Panc1 (cell line): ENCODE data around the gene MET. TPM values are rescaled to one million over a fixed set of nuclear protein-coding genes. Genes with fewer than 3 reads are reported as not detected.

Source experiments
- ATAC-seq: fragments of 200-7000 bp; cut with Tn5 transposase; 2 replicates; pipeline ENCODE4 v1.9.1; 2020; ENCODE audit warnings: mild to moderate bottlenecking, moderate library complexity
- BruUV-seq: library from RNA; stranded (reverse); fragments of 400-500 nt; replicated peaks from 2 replicates; lab custom pipeline; 2021; lab: Mats Ljungman, UMichigan
- CTCF ChIA-PET: fragments of 300-600 bp; sonication (Branson Sonifier 250); formaldehyde crosslinking; loops from one replicate; lab custom pipeline; 2022; ENCODE audit warnings: antibody characterized with exemption; lab: Charles Lee
- POLR2A ChIA-PET: fragments of 300-600 bp; sonication (Branson Sonifier 250); formaldehyde crosslinking; loops from one replicate; lab custom pipeline; 2022; ENCODE audit warnings: antibody characterized with exemption; lab: Charles Lee
- DNase-seq: peaks from one replicate; pipeline ENCODE4 v3.0.0-alpha.2; 2010; ENCODE audit warnings: low read depth, low spot score
- H3K27ac ChIP-seq: 2 replicates; pipeline ENCODE4 v1.5.1; 2011; ENCODE audit warnings: mild to moderate bottlenecking, low read length, inconsistent platforms
- H3K27me3 ChIP-seq: fragments of 200-500 bp; sonication (Bioruptor generic); 2 replicates; pipeline ENCODE4 v1.6.0; 2014; ENCODE audit warnings: low read length, inconsistent platforms; ENCODE audit not compliant: control insufficient read depth, insufficient read depth
- H3K36me3 ChIP-seq: fragments of 200-500 bp; sonication (Bioruptor generic); 2 replicates; pipeline ENCODE4 v1.5.1; 2014; ENCODE audit warnings: inconsistent platforms, mild to moderate bottlenecking, low read length, moderate library complexity; ENCODE audit not compliant: control insufficient read depth, insufficient read depth
- H3K4me1 ChIP-seq: 2 replicates; pipeline ENCODE4 v1.5.1; 2011; ENCODE audit warnings: inconsistent platforms, mild to moderate bottlenecking, low read length, moderate library complexity; ENCODE audit not compliant: control insufficient read depth, insufficient read depth
- H3K4me3 ChIP-seq, 2 experiments: 2 replicates each; pipeline ENCODE4 v1.5.1; 2011 to 2012; ENCODE audit warnings: low read depth in 2 of 2, low read length in 2 of 2, mild to moderate bottlenecking in 2 of 2, inconsistent platforms in 1 of 2, moderate library complexity in 1 of 2
- H3K9me3 ChIP-seq: fragments of 200-500 bp; sonication (Bioruptor generic); 2 replicates; pipeline ENCODE4 v1.5.1; 2014; ENCODE audit warnings: low read depth, mild to moderate bottlenecking, inconsistent platforms, low read length, moderate library complexity; ENCODE audit not compliant: control insufficient read depth, insufficient read depth
- CTCF ChIP-seq: fragments of 450-650 bp; IDR thresholded peaks from 2 replicates; pipeline ENCODE4 v1.5.1; 2017; ENCODE audit warnings: mild to moderate bottlenecking
- POLR2AphosphoS5 ChIP-seq: IDR thresholded peaks from 2 replicates; pipeline ENCODE4 v1.6.1; 2012; ENCODE audit warnings: mild to moderate bottlenecking, low read depth, low read length, moderate library complexity
- REST ChIP-seq, 2 experiments: IDR thresholded peaks; 2 replicates each; pipeline ENCODE4 v1.6.1; 2011 to 2012; ENCODE audit warnings: low read depth in 2 of 2, control low read depth in 1 of 2, low read length in 1 of 2, mild to moderate bottlenecking in 1 of 2, moderate library complexity in 1 of 2; ENCODE audit not compliant: insufficient read depth in 1 of 2
- SIN3A ChIP-seq: IDR thresholded peaks from 2 replicates; pipeline ENCODE4 v1.6.1; 2012; ENCODE audit warnings: low read depth, mild to moderate bottlenecking, low read length, moderate library complexity, borderline replicate concordance; ENCODE audit not compliant: insufficient read depth
- TCF7L2 ChIP-seq: IDR thresholded peaks from 2 replicates; pipeline ENCODE4 v1.6.1; 2011; ENCODE audit warnings: mild to moderate bottlenecking, low read depth, low read length, inconsistent platforms
- in situ Hi-C: cut with HindIII; loops from 2 replicates; pipeline ENCODE4 v1.10.0; 2016; ENCODE audit warnings: low sequenced_read_pairs, low pct_unique_long_range_greater_than_20kb
- intact Hi-C: fragments of 100-400 bp; cut with micrococcal nuclease; formaldehyde crosslinking; loops from one replicate; pipeline ENCODE4 v1.10.0; 2022; ENCODE audit not compliant: unreplicated experiment
- total RNA-seq: library from RNA; stranded (reverse); gene quantifications from one replicate; pipeline ENCODE4 v1.2.1, GENCODE V29; 2021; ENCODE audit not compliant: unreplicated experiment

The MET gene
- total RNA-seq, 1 experiment from 2014 or later: 103 TPM

- in situ Hi-C loops (no loop called here), intact Hi-C loops (no loop called here)
- Histone ChIP-seq H3K36me3 (peaks cover 7% of the 10 kb centered on the region; the same call in 1 of the 2 replicates), H3K4me3 (no peak overlapping the region), H3K4me1 (no peaks in the 10 kb centered on the region; the same call in 1 of the 2 replicates), H3K9me3 (no peaks in the 10 kb centered on the region), H3K27ac (no peak overlapping the region), H3K27me3 (no peaks in the 10 kb centered on the region)
- TF ChIP-seq REST (IDR thresholded peaks at IDR 0.05; ENCODE audit: insufficient read depth in 1 of 2, low read depth in 2 of 2, low read length in 1 of 2) (no peak), POLR2AphosphoS5 (no peak), CTCF (no peak), TCF7L2 (no peak), SIN3A (no peak)
- BruUV-seq: no TSS peak
- DNase-seq: no peak
- POLR2A ChIA-PET: no interaction called here
- ATAC-seq: no peak
- CTCF ChIA-PET: no interaction called here
Observed at GRCh38 chr7:116740755-116741462, 68.9 kb downstream of the MET start.

GRCh38 chr7:116741625-116742316 is 69.8 kb downstream of the MET start:
- Histone ChIP-seq H3K27ac (no peak overlapping the region), H3K27me3 (no peaks in the 10 kb centered on the region), H3K36me3 (peaks cover 7% of the 10 kb centered on the region; the same call in 1 of the 2 replicates), H3K9me3 (no peaks in the 10 kb centered on the region), H3K4me3 (no peak overlapping the region), H3K4me1 (no peaks in the 10 kb centered on the region; the same call in 1 of the 2 replicates)
- no peak for DNase-seq
- no TSS peak for BruUV-seq
- CTCF ChIA-PET: no interaction called here
- POLR2A ChIA-PET: no interaction called here
- no peak for ATAC-seq
- TF ChIP-seq POLR2AphosphoS5 (no peak), CTCF (no peak), TCF7L2 (no peak), SIN3A (no peak), REST (IDR thresholded peaks at IDR 0.05; ENCODE audit: insufficient read depth in 1 of 2, low read depth in 2 of 2, low read length in 1 of 2) (no peak)
- in situ Hi-C loops: no loop called here
- intact Hi-C loops: no loop called here
